Skeletal muscle tissue (tissue), 4 donors: ENCODE results near the gene ROBO1. TPM values are rescaled to one million over a fixed set of nuclear protein-coding genes. Genes with fewer than 3 reads are reported as not detected.
"Not testable (repeated sequence)": the region's sequence is repeated elsewhere in the genome, so short reads cannot be mapped to it uniquely, and the experiment has no call there.

Source experiments
- H3K27ac ChIP-seq: one replicate; pipeline ENCODE4 v1.7.0; 2013; ENCODE audit warnings: mild to moderate bottlenecking, low read depth, low read length, inconsistent platforms
- H3K27me3 ChIP-seq, 3 donors: one replicate each; pipeline ENCODE4 v1.7.0; 2013; ENCODE audit warnings: low read length in 3 of 3; ENCODE audit not compliant: control insufficient read depth in 3 of 3, insufficient read depth in 3 of 3
- H3K36me3 ChIP-seq, 3 donors: one replicate each; pipeline ENCODE4 v1.7.0; 2013; ENCODE audit warnings: low read length in 3 of 3; ENCODE audit not compliant: control insufficient read depth in 3 of 3, insufficient read depth in 3 of 3
- H3K4me1 ChIP-seq, 3 donors: one replicate each; pipeline ENCODE4 v1.7.0; 2013; ENCODE audit warnings: low read length in 3 of 3, mild to moderate bottlenecking in 3 of 3; ENCODE audit not compliant: control insufficient read depth in 3 of 3, insufficient read depth in 3 of 3
- H3K4me3 ChIP-seq, 3 donors: one replicate each; pipeline ENCODE4 v1.7.0; 2013; ENCODE audit warnings: low read length in 3 of 3
- H3K9ac ChIP-seq, 3 donors: one replicate each; pipeline ENCODE4 v1.7.0; 2013; ENCODE audit warnings: low read length in 3 of 3, mild to moderate bottlenecking in 3 of 3, moderate library complexity in 2 of 3, low read depth in 1 of 3
- H3K9me3 ChIP-seq, 3 donors: one replicate each; pipeline ENCODE4 v1.7.0; 2013; ENCODE audit warnings: low read length in 3 of 3; ENCODE audit not compliant: control insufficient read depth in 3 of 3
- total RNA-seq: library from RNA; depleted of rRNA; stranded (reverse); fragments of >200 nt; gene quantifications from one replicate; pipeline ENCODE4 v1.2.3, GENCODE V29; 2014
- donor health status: Osteomylitis.

The ROBO1 gene
- total RNA-seq, 1 donor from 2014 or later, result 20.4 TPM

DNA sequence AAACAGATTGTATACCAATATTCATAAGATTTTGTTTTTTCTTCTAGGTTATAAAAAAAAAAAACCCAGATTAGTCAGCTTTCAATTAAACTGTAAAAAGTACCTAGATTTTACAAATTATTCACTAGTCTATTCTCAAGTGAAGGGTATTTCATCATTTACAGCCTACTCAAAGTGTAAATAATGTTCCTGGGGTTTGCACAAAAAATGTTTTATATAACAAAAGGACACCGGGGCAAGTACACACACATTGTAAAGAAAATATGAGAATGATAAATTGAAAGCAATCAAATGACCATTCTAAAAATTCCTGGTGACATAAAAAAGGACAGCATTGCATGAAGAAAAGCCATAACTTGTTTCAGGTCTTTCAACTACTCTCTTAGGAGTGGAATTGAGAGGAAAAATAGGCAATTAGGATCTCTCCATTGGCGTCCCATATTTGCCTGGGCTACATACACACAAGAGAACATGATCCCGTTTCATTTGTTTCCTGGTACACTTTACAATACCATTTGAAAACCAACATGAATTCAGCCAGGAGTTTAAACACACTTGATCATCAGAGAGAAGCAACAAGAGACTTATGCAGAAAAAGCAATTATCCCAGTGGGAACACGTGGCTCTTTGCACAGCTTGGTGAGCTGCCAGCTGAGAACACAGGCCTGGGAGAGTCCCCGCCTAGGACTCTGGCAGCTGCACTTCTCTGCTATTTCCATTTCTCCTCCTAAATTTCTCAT, 1039.2 kb downstream of the ROBO1 start:
- Histone ChIP-seq H3K4me3 (no peak overlapping the region), H3K27ac (no peak overlapping the region), H3K27me3 (no peaks in the 10 kb centered on the region), H3K4me1 (no peaks in the 10 kb centered on the region), H3K36me3 (no peaks in the 10 kb centered on the region), H3K9ac (no peak overlapping the region), H3K9me3 (no peaks in the 10 kb centered on the region)

DNA sequence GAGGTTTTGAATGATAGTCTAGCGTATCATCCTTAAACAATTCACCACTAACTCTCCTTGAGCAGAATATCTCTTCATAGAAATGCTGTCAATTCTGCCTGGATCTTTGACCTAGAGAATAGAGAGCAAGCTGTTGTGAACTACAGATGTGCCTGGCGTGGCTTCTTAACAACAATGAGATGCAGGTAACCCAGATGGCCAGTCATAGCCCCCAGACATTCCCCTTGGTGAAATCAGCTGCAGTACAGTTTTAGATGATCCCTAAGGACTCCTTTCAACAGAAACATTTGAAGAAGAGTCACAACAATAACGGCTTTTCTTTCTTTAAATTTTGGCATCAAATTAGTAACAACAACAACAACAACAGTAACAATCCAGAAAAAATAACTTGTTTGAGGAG, 1041.3 kb downstream of the ROBO1 start:
- H3K4me1 ChIP-seq, result no peaks in the 10 kb centered on the region
- H3K9me3 ChIP-seq, result no peaks in the 10 kb centered on the region
- H3K27me3 ChIP-seq, result no peaks in the 10 kb centered on the region
- no peak overlapping the region for H3K27ac ChIP-seq
- H3K36me3 ChIP-seq, result no peaks in the 10 kb centered on the region
- no peak overlapping the region for H3K4me3 ChIP-seq
- no peak overlapping the region for H3K9ac ChIP-seq

DNA sequence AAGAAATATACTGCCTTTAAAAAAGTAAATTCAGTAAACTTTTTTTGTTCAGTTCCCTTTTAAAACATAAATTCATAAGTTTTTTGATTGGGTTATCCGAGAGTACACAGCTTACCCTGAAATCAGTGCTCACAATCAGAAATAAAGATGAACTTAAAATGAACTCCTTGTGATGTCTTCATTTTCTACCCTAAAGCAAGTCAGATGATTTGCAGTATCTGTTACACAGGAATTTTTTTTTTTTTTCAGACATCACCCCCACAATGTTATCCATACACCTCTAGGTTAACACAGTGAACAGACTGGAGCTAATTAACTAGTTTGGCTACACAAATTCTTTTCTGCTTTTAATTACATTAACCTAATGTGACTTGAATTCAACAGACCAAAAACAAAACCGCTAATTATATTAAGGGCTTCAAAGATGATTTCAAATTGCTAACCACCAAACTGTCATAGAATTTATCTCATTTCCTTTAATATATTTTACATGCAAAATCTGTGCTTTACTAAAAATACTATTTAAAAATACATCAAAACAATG, 1042.0 kb downstream of the ROBO1 start:
- Histone ChIP-seq H3K27me3 (no peaks in the 10 kb centered on the region), H3K36me3 (no peaks in the 10 kb centered on the region), H3K4me1 (no peaks in the 10 kb centered on the region), H3K27ac (no peak overlapping the region), H3K9me3 (no peaks in the 10 kb centered on the region), H3K9ac (no peak overlapping the region), H3K4me3 (no peak overlapping the region)

DNA sequence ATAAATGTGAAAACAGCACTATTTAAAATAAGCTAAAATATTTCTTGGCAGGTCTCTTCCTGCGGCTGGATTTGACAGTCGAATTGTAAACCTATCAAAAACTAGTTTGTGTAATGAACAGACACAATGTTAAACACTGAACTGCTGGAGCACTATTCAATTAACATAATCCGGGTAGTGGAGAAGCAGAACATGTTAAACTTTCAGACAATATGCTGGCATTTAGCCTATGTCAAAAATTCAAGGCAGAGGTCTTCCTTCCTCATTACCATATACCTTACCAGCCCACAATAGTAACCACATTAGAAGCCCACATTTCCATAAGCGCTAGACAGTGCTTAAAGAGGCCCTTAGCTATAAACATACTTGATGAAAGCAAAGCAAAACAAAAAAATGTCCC, 1042.9 kb downstream of the ROBO1 start:
- H3K4me1 ChIP-seq, result no peaks in the 10 kb centered on the region
- no peaks in the 10 kb centered on the region for H3K9me3 ChIP-seq
- H3K4me3 ChIP-seq, result no peak overlapping the region
- no peak overlapping the region for H3K9ac ChIP-seq
- no peak overlapping the region for H3K27ac ChIP-seq
- no peaks in the 10 kb centered on the region for H3K36me3 ChIP-seq
- H3K27me3 ChIP-seq, result no peaks in the 10 kb centered on the region

DNA sequence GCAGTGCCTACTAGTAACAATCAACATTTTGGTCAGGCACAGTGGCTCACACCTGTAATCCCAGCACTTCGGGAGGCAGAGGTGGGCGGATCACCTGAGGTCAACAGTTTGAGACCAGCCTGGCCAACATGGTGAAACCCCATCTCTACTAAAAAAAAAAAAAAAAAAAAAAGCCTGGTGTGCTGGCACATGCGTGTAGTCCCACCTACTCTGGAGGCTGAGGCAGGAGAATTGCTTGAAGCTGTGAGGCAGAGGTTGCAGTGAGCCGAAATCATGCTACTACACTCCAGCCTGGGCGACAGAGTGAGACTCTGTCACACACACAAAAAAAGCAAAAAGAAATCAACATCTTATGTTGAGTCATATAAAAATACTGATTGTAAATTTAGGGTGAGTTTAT, 1043.4 kb downstream of the ROBO1 start:
- not testable (repeated sequence) for H3K27me3 ChIP-seq, H3K36me3 ChIP-seq, H3K4me1 ChIP-seq, H3K9ac ChIP-seq, H3K4me3 ChIP-seq, H3K9me3 ChIP-seq, H3K27ac ChIP-seq

DNA sequence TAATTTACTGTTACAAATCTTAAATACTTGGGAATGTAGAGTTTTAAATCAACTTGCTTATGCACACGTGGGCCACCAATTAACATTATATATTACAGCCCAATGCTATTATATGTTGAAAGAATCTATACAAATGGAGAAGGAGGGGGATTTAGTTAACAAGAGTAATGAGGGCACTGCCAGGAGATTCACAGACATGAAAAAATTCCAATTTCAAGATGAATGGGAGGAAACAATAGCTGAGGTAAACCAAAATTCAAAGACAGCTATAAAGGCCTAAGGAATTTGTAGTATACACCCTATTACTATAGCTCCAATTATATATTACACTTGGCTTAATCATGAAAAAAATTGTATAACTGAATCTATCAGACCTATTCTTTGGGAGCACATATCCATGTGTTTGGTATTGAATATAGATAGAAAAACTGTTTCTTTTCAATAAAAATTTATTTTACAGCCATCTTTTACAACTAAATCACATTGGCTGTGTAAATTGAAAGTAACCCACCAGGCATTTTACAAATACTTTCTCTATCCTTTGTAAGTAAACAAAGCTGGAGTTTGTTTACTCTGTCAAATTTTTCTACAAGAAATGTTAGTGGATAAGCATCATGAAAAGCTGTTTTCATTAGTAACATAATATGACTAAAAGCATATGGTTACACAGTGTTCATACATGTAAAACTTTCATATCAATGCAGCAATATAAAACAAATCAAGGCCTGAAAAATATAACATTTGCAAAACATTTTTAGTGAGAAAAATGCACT, 1045.8 kb downstream of the ROBO1 start:
- H3K27ac ChIP-seq, result no peak overlapping the region
- H3K9ac ChIP-seq, result no peak overlapping the region
- no peaks in the 10 kb centered on the region for H3K4me1 ChIP-seq
- H3K4me3 ChIP-seq, result no peak overlapping the region
- no peaks in the 10 kb centered on the region for H3K9me3 ChIP-seq
- no peaks in the 10 kb centered on the region for H3K36me3 ChIP-seq
- H3K27me3 ChIP-seq, result no peaks in the 10 kb centered on the region

DNA sequence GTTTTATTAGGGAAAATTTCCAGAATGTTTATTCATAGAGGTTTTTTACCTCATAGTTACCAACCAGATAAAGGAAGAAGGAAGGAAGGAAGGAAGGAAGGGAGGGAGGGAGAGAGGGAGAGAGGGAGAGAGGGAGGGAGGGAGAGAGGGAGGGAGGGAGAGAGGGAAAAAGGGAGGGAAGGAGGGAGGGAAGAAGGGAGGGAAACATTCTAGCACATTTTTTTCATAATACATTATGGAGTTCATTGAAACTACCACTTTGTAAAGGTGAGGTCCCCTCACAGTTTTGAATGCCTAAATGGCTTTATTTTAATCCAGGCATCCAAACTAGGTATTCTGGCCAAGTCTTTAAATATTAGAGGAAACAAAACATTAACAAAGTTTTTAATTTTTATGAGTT, 1049.1 kb downstream of the ROBO1 start:
- no peaks in the 10 kb centered on the region for H3K27me3 ChIP-seq
- no peaks in the 10 kb centered on the region for H3K4me1 ChIP-seq
- no peaks in the 10 kb centered on the region for H3K36me3 ChIP-seq
- H3K27ac ChIP-seq, result no peak overlapping the region
- H3K9me3 ChIP-seq, result no peaks in the 10 kb centered on the region
- H3K9ac ChIP-seq, result no peak overlapping the region
- H3K4me3 ChIP-seq, result no peak overlapping the region

DNA sequence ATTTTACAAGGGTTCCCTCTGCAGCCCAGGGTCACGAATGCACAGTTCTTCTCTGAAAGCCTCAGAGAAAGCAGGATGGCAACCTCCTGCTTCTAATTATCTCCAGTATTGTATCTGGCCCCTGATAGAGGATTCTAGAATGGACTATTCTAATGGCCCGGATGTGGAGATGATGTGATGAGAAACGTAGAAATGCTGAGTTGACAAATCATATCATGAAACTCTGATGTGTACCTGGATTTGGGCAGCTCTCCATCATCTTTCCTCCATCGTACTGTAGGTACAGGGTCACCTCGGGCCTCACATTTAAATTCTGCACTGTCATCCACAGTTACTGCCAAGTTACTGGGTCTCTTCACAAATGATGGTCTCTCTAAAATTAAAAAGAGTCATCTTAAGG, 1050.8 kb downstream of the ROBO1 start:
- Histone ChIP-seq H3K36me3 (no peaks in the 10 kb centered on the region), H3K27ac (no peak overlapping the region), H3K4me1 (no peaks in the 10 kb centered on the region), H3K27me3 (no peaks in the 10 kb centered on the region), H3K9me3 (no peaks in the 10 kb centered on the region), H3K4me3 (no peak overlapping the region), H3K9ac (no peak overlapping the region)

DNA sequence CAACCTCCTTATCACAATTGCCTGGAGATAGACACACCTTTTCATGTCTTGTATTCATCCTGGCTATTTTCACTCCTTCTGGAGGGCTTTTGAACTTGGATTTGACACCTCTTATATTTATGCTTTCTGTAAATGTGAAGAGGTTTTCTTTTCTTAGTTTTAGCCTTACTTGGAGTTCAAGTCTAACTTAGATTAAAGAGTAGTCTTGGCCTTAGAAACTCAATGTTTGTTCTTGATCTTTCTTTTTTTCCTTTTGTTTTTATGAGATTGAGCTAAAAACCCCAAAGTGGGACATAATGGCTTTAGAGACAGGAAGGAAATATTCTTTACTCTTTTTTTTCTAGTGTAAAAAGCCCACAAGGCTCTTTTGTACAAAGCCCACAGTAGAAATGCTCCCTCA, 1054.9 kb downstream of the ROBO1 start:
- Histone ChIP-seq H3K9ac (no peak overlapping the region), H3K36me3 (no peaks in the 10 kb centered on the region), H3K9me3 (no peaks in the 10 kb centered on the region), H3K27ac (no peak overlapping the region), H3K27me3 (no peaks in the 10 kb centered on the region), H3K4me1 (no peaks in the 10 kb centered on the region), H3K4me3 (no peak overlapping the region)

DNA sequence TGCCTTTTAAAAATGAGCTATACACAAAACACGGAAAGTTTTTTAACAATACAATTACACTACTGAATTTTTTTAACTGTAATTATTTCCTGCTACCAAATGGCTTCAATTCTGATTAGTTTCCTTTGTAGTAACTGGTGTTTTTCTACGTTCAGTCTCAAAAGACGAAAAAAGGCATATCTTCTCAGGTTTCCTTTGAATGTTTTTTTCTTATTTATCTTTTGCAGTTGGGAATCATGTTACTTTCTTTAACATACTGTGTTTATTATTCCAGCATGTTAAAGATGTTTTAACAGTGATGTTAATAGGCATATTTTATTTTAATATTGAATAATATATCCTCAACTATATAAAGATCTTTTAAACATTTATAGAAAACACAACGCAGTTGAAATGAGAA, 1055.5 kb downstream of the ROBO1 start:
- H3K9ac ChIP-seq, result no peak overlapping the region
- H3K27me3 ChIP-seq, result no peaks in the 10 kb centered on the region
- no peaks in the 10 kb centered on the region for H3K36me3 ChIP-seq
- H3K9me3 ChIP-seq, result no peaks in the 10 kb centered on the region
- no peak overlapping the region for H3K27ac ChIP-seq
- no peaks in the 10 kb centered on the region for H3K4me1 ChIP-seq
- H3K4me3 ChIP-seq, result no peak overlapping the region
